HepG2 (cell line): ENCODE data around the gene DNAAF9. TPM values are rescaled to one million over a fixed set of nuclear protein-coding genes. Genes with fewer than 3 reads are reported as not detected.

ENCODE experiments used
- ATAC-seq: fragments of 200-7000 bp; cut with Tn5 transposase; 3 replicates; pipeline ENCODE4 v1.9.1; 2020; ENCODE audit warnings: mild to moderate bottlenecking, moderate library complexity
- BruUV-seq: library from RNA; stranded (reverse); fragments of 400-500 nt; replicated peaks from 2 replicates; lab custom pipeline; 2021; lab: Mats Ljungman, UMichigan
- CTCF ChIA-PET: fragments of 300-600 bp; formaldehyde crosslinking; extraction: SDS; loops from one replicate; lab custom pipeline; 2021; ENCODE audit warnings: low total read pairs, inconsistent platforms, low intra/inter-chr PET ratio; lab: Yijun Ruan, JAX
- POLR2A ChIA-PET: fragments of 350-600 bp; sonication (Branson Sonifier 250); formaldehyde crosslinking; loops from one replicate; lab custom pipeline; 2020; ENCODE audit warnings: antibody characterized with exemption, inconsistent platforms; lab: Yijun Ruan, JAX
- DNase-seq: peaks from one replicate; pipeline ENCODE4 v3.0.0-alpha.2; 2015; ENCODE audit warnings: low spot score
- FAIRE-seq: peaks from 3 replicates; lab custom pipeline; 2011; peaks lifted over from hg19 to GRCh38; lab: Jason Lieb, UNC
- H2AFZ ChIP-seq: one replicate; pipeline ENCODE4 v1.6.1; 2011; ENCODE audit warnings: low read length, inconsistent platforms
- H3K27ac ChIP-seq: fragments of 300-600 bp; 3 replicates; pipeline ENCODE4 v1.8.0; 2011; ENCODE audit warnings: mixed run types, mild to moderate bottlenecking, mixed read lengths, low read length, inconsistent platforms; ENCODE audit not compliant: insufficient read depth; ENCODE audit errors: extremely low read length
- H3K27me3 ChIP-seq, 2 experiments: fragments of 200-600 bp in 1 of 2; 2 replicates in 1 of 2; 3 replicates in 1 of 2; pipeline versions ENCODE4 v1.6.0 to v1.8.0; 2011; ENCODE audit warnings: low read length in 2 of 2, mild to moderate bottlenecking in 2 of 2, moderate library complexity in 2 of 2, inconsistent platforms in 1 of 2; ENCODE audit not compliant: insufficient read depth in 2 of 2, control insufficient read depth in 1 of 2
- H3K36me3 ChIP-seq, 2 experiments: fragments of 200-600 bp in 1 of 2; replicated peaks in 1 of 2; 2 replicates in 1 of 2; 3 replicates in 1 of 2; pipeline versions ENCODE4 v1.5.1 to v1.8.0; 2011; ENCODE audit warnings: low read length in 2 of 2, inconsistent platforms in 1 of 2; ENCODE audit not compliant: insufficient read depth in 2 of 2, control insufficient read depth in 1 of 2
- H3K4me1 ChIP-seq: 2 replicates; pipeline ENCODE4 v1.5.1; 2012; ENCODE audit warnings: low read length, inconsistent platforms; ENCODE audit not compliant: insufficient read depth
- H3K4me2 ChIP-seq: 2 replicates; pipeline ENCODE4 v1.6.0; 2011; ENCODE audit warnings: low read depth, low read length, inconsistent platforms
- H3K4me3 ChIP-seq, 3 experiments: fragments of 200-600 bp in 1 of 3; sonication (generic), shearing (Covaris generic) in 1 of 3; replicated peaks in 1 of 3; 2 replicates each; pipeline ENCODE4 v1.5.1; 2011 to 2016; ENCODE audit warnings: low read length in 3 of 3, inconsistent platforms in 2 of 3, low read depth in 2 of 3, mild to moderate bottlenecking in 2 of 3, control low read depth in 1 of 3, mixed read lengths in 1 of 3; ENCODE audit not compliant: insufficient read depth in 1 of 3
- H3K79me2 ChIP-seq: one replicate; pipeline ENCODE4 v1.6.1; 2011; ENCODE audit warnings: low read length, inconsistent platforms; ENCODE audit not compliant: insufficient read depth
- H3K9ac ChIP-seq: 2 replicates; pipeline ENCODE4 v1.6.0; 2011; ENCODE audit warnings: mild to moderate bottlenecking, low read depth, low read length, inconsistent platforms; ENCODE audit not compliant: insufficient read depth
- H3K9me3 ChIP-seq: 2 replicates; pipeline ENCODE4 v1.5.1; 2012; ENCODE audit warnings: mild to moderate bottlenecking, low read length
- H4K20me1 ChIP-seq: 2 replicates; pipeline ENCODE4 v1.6.0; 2011; ENCODE audit warnings: inconsistent platforms, mild to moderate bottlenecking, low read length, moderate library complexity; ENCODE audit not compliant: insufficient read depth
- AGO1 ChIP-seq: fragments of 200-400 bp; formaldehyde crosslinking; IDR thresholded peaks from 2 replicates; pipeline ENCODE4 v1.6.1; 2017; ENCODE audit warnings: mild to moderate bottlenecking, low read depth, low read length, moderate library complexity; ENCODE audit not compliant: poor library complexity, severe bottlenecking
- HNF4G ChIP-seq, 2 experiments: sonication (generic) in 1 of 2; formaldehyde crosslinking in 1 of 2; IDR thresholded peaks; 2 replicates each; pipeline versions ENCODE4 v1.4.0 to v1.6.1; 2011 to 2020; ENCODE audit warnings: borderline replicate concordance in 2 of 2, low read depth in 2 of 2, mild to moderate bottlenecking in 2 of 2, low read length in 1 of 2, missing genetic modification reagents in 1 of 2, moderate library complexity in 1 of 2
- KIAA2018 ChIP-seq: sonication (generic); formaldehyde crosslinking; IDR thresholded peaks from 2 replicates; pipeline ENCODE4 v1.5.0; 2020; ENCODE audit warnings: mild to moderate bottlenecking, missing genetic modification reagents, borderline replicate concordance
- KLF11 ChIP-seq: IDR thresholded peaks from 2 replicates; pipeline ENCODE4 v1.6.1; 2016; ENCODE audit warnings: missing compliant biosample characterization
- NFE2L1 ChIP-seq: sonication (generic); formaldehyde crosslinking; IDR thresholded peaks from 2 replicates; pipeline ENCODE4 v1.4.0; 2020; ENCODE audit warnings: missing genetic modification reagents, mild to moderate bottlenecking, borderline replicate concordance
- NFYC ChIP-seq: IDR thresholded peaks from 2 replicates; pipeline ENCODE4 v1.6.1; 2016; ENCODE audit warnings: missing genetic modification reagents, missing compliant biosample characterization
- RAD21 ChIP-seq: fragments of 450-650 bp; formaldehyde crosslinking; IDR thresholded peaks from 2 replicates; pipeline ENCODE4 v1.5.0; 2020; ENCODE audit warnings: mild to moderate bottlenecking
- TFDP2 ChIP-seq: sonication (generic); formaldehyde crosslinking; IDR thresholded peaks from 2 replicates; pipeline ENCODE4 v1.4.0; 2020; ENCODE audit warnings: missing genetic modification reagents
- TIGD3 ChIP-seq: sonication (generic); formaldehyde crosslinking; IDR thresholded peaks from 2 replicates; pipeline ENCODE4 v1.5.1; 2020; ENCODE audit warnings: mild to moderate bottlenecking, missing genetic modification reagents, borderline replicate concordance
- XRCC5 ChIP-seq: fragments of 200-400 bp; formaldehyde crosslinking; optimal IDR thresholded peaks from 2 replicates; pipeline ENCODE3; 2017; ENCODE audit warnings: mild to moderate bottlenecking, low read length
- ZBTB1 ChIP-seq: sonication (generic); formaldehyde crosslinking; IDR thresholded peaks from 2 replicates; pipeline ENCODE4 v1.4.0; 2020; ENCODE audit warnings: missing genetic modification reagents, borderline replicate concordance
- ZFP62 ChIP-seq: sonication (generic); formaldehyde crosslinking; IDR thresholded peaks from 2 replicates; pipeline ENCODE4 v1.4.0; 2020; ENCODE audit warnings: missing genetic modification reagents
- ZNF292 ChIP-seq: sonication (generic); formaldehyde crosslinking; IDR thresholded peaks from 2 replicates; pipeline ENCODE4 v1.8.1; 2022; ENCODE audit warnings: mild to moderate bottlenecking, low read depth, missing genetic modification reagents, borderline replicate concordance
- WGBS: methylation state at CpG from one replicate; pipeline ENCODE4 v1.1.6; 2017; ENCODE audit warnings: low lambda C conversion rate; 5-methylcytosine and 5-hydroxymethylcytosine counted together
- in situ Hi-C: cut with HindIII; loops from 2 replicates; pipeline ENCODE4 v1.10.0; 2017; ENCODE audit warnings: low pct_unique_long_range_greater_than_20kb; ENCODE audit not compliant: extremely low pct_ligation_motif_present
- intact Hi-C: fragments of 100-400 bp; cut with micrococcal nuclease; formaldehyde crosslinking; loops from one replicate; pipeline ENCODE4 v1.10.0; 2022; ENCODE audit not compliant: unreplicated experiment
- polyA plus RNA-seq, 8 experiments: library from polyadenylated mRNA; depleted of rRNA in 3 of 8; stranded (reverse) in 7 of 8; unstranded in 1 of 8; fragments of >200 nt; fragmentation: Illumina TruSeq in 4 of 8; extraction: Trizol in 4 of 8; gene quantifications; 2 replicates each; pipeline versions ENCODE4 v1.2.1 to v1.2.3, GENCODE V29; 2011 to 2016; ENCODE audit warnings: low read depth in 4 of 8, missing spikeins in 1 of 8, mixed read lengths in 1 of 8; ENCODE audit not compliant: insufficient read depth in 1 of 8
- total RNA-seq, 5 experiments: library from RNA; depleted of rRNA; stranded (reverse); fragments of >200 nt; fragmentation: Illumina TruSeq; extraction: Trizol; gene quantifications; 2 replicates each; pipeline ENCODE4 v1.2.3, GENCODE V29; 2016; ENCODE audit warnings: low read depth in 1 of 5

DNAAF9 gene
- total and polyA plus RNA-seq, 2 of the 13 experiments (the other 11 are each of a cell fraction or from before 2014, with no cell fraction given), result 10.5 to 14.9 TPM

GRCh38 chr20:3421985-3422384 lies 14.5 kb upstream of the DNAAF9 start:
- Histone ChIP-seq H3K27ac (no peak overlapping the region), H3K9me3 (no peaks in the 10 kb centered on the region), H3K79me2 (no peaks in the 10 kb centered on the region), H3K27me3 (no peaks in the 10 kb centered on the region; a peak in 1 of 5 replicates), H3K4me2 (peak overlapping the region; percentile 65), H2AFZ (peak overlapping the region; percentile 97), H4K20me1 (no peaks in the 10 kb centered on the region), H3K4me1 (peaks cover 15% of the 10 kb centered on the region), H3K9ac (peak overlapping the region; percentile 35; the same call in 1 of the 2 replicates), H3K4me3 (peak overlapping the region; percentile 32 to 44 (median 35); a peak in 5 of 6 replicates), H3K36me3 (no peaks in the 10 kb centered on the region)
- intact Hi-C loops (no loop called here), in situ Hi-C loops (no loop called here)
- no TSS peak for BruUV-seq
- 35% methylated on average over 6 of the region's 6 CpGs for WGBS
- POLR2A ChIA-PET, result no interaction called here
- DNase-seq, result no peak
- ATAC-seq, result peak; percentile 88
- FAIRE-seq, result no peak
- CTCF ChIA-PET, result no interaction called here
- no peak for TF ChIP-seq XRCC5
- no peak for TF ChIP-seq TFDP2 (CRISPR knock-in tag)
- no peak for TF ChIP-seq RAD21
- TF ChIP-seq KIAA2018 (CRISPR knock-in tag), result no peak
- no peak for TF ChIP-seq NFE2L1 (CRISPR knock-in tag)
- no peak for TF ChIP-seq NFYC (CRISPR knock-in tag)
- no peak for TF ChIP-seq AGO1
- TF ChIP-seq HNF4G (IDR thresholded peaks at IDR 0.05; ENCODE audit: borderline replicate concordance, low read depth, low read length), result no peak
- 0 out of 2 replicates have a peak, but pooled peaks have one; percentile 22 for TF ChIP-seq HNF4G (CRISPR knock-in tag; IDR thresholded peaks at IDR 0.05; ENCODE audit: borderline replicate concordance, low read depth)
- TF ChIP-seq ZBTB1, result no peak
- TF ChIP-seq TIGD3 (CRISPR knock-in tag), result no peak
- no peak for TF ChIP-seq KLF11 (CRISPR knock-in tag)
- peak; percentile 53; the same call in 1 of the 2 replicates for TF ChIP-seq ZNF292 (CRISPR knock-in tag)
- TF ChIP-seq ZFP62 (CRISPR knock-in tag), result no peak
